RWPE2 (cell line): ENCODE measurements around the gene JAG1.
A peak's percentile ranks its signal among the peaks of the same experiment; 100 is the strongest.

ENCODE experiments used
- ATAC-seq: fragments of 200-7000 bp; cut with Tn5 transposase; 3 replicates; pipeline ENCODE4 v1.9.1; 2021; ENCODE audit warnings: low read depth
- DNase-seq: peaks from one replicate; pipeline ENCODE4 v3.0.0-alpha.2; 2020; ENCODE audit warnings: low spot score
- H3K27ac ChIP-seq: fragments of 450-650 bp; 2 replicates; pipeline ENCODE4 v1.5.1; 2017; ENCODE audit warnings: mild to moderate bottlenecking; ENCODE audit not compliant: poor library complexity, severe bottlenecking
- H3K27me3 ChIP-seq: fragments of 250-450 bp; sonication (Bioruptor Pico); 2 replicates; pipeline ENCODE4 v1.5.1; 2021; ENCODE audit warnings: mild to moderate bottlenecking, moderate library complexity; ENCODE audit not compliant: insufficient read depth, poor library complexity, severe bottlenecking
- H3K36me3 ChIP-seq: fragments of 250-450 bp; sonication (Bioruptor Pico); 2 replicates; pipeline ENCODE4 v1.5.1; 2020; ENCODE audit warnings: low read depth, mild to moderate bottlenecking, moderate library complexity
- H3K4me1 ChIP-seq: fragments of 250-450 bp; sonication (Bioruptor Pico); 2 replicates; pipeline ENCODE4 v1.5.1; 2021; ENCODE audit warnings: mild to moderate bottlenecking, moderate library complexity; ENCODE audit not compliant: insufficient read depth, poor library complexity, severe bottlenecking
- H3K4me3 ChIP-seq: fragments of 250-450 bp; sonication (Bioruptor Pico); 2 replicates; pipeline ENCODE4 v1.5.1; 2021; ENCODE audit warnings: mild to moderate bottlenecking, moderate library complexity; ENCODE audit not compliant: severe bottlenecking
- H3K9me3 ChIP-seq: fragments of 250-450 bp; sonication (Bioruptor Pico); 2 replicates; pipeline ENCODE4 v1.5.1; 2021; ENCODE audit warnings: mild to moderate bottlenecking, moderate library complexity; ENCODE audit not compliant: severe bottlenecking
- CTCF ChIP-seq: fragments of 450-650 bp; IDR thresholded peaks from one replicate; pipeline ENCODE4 v1.5.1; 2017; ENCODE audit warnings: mild to moderate bottlenecking, moderate library complexity; ENCODE audit not compliant: poor library complexity, severe bottlenecking

Gene JAG1

GRCh38 chr20:10701607-10702006 lies 27.8 kb upstream of the JAG1 start:
- H3K27ac ChIP-seq: no peak overlapping the region
- no peaks in the 10 kb centered on the region for H3K27me3 ChIP-seq
- peak; percentile 2 for TF ChIP-seq CTCF
- H3K4me3 ChIP-seq: no peak overlapping the region
- no peak for ATAC-seq
- no peaks in the 10 kb centered on the region for H3K9me3 ChIP-seq
- DNase-seq: no peak
- H3K36me3 ChIP-seq: no peaks in the 10 kb centered on the region
- peaks cover 9% of the 10 kb centered on the region for H3K4me1 ChIP-seq

- Histone ChIP-seq H3K27ac (no peak overlapping the region), H3K36me3 (no peaks in the 10 kb centered on the region), H3K27me3 (no peaks in the 10 kb centered on the region), H3K4me3 (no peak overlapping the region), H3K4me1 (no peaks in the 10 kb centered on the region), H3K9me3 (no peaks in the 10 kb centered on the region)
- TF ChIP-seq CTCF: no peak
- no peak for DNase-seq
- ATAC-seq: no peak
These were observed 26.1 kb upstream of the JAG1 start for GRCh38 chr20:10699941-10700340.

- H3K27ac ChIP-seq: no peak overlapping the region
- H3K27me3 ChIP-seq: no peaks in the 10 kb centered on the region
- H3K36me3 ChIP-seq: no peaks in the 10 kb centered on the region
- DNase-seq (no peak), ATAC-seq (no peak)
- TF ChIP-seq CTCF: no peak
- H3K4me1 ChIP-seq: no peaks in the 10 kb centered on the region
- H3K4me3 ChIP-seq: no peak overlapping the region
- no peaks in the 10 kb centered on the region for H3K9me3 ChIP-seq
These were observed 25.7 kb upstream of the JAG1 start for GRCh38 chr20:10699489-10699888.

GRCh38 chr20:10696650-10697049 lies 22.9 kb upstream of the JAG1 start:
- Histone ChIP-seq H3K27ac (no peak overlapping the region), H3K9me3 (no peaks in the 10 kb centered on the region), H3K27me3 (no peaks in the 10 kb centered on the region), H3K4me1 (no peaks in the 10 kb centered on the region), H3K36me3 (no peaks in the 10 kb centered on the region), H3K4me3 (no peak overlapping the region)
- no peak for ATAC-seq
- peak; percentile 44 for TF ChIP-seq CTCF
- no peak for DNase-seq

GRCh38 chr20:10689385-10689784 lies 15.6 kb upstream of the JAG1 start:
- H3K4me3 ChIP-seq: no peak overlapping the region
- no peak overlapping the region for H3K27ac ChIP-seq
- no peaks in the 10 kb centered on the region for H3K4me1 ChIP-seq
- no peak for TF ChIP-seq CTCF
- ATAC-seq: no peak
- no peak for DNase-seq
- no peaks in the 10 kb centered on the region for H3K36me3 ChIP-seq
- no peaks in the 10 kb centered on the region for H3K27me3 ChIP-seq
- H3K9me3 ChIP-seq: no peaks in the 10 kb centered on the region
